GM21619 (cell line): ENCODE results near the gene KIAA1191.
"Not testable (repeated sequence)": the region's sequence is repeated elsewhere in the genome, so short reads cannot be mapped to it uniquely, and the experiment has no call there.

Source experiments
- ATAC-seq: cut with Tn5 transposase; IDR thresholded peaks from one replicate; pipeline ENCODE4 v1.9.1; 2021; ENCODE audit not compliant: unreplicated experiment

Gene KIAA1191

DNA sequence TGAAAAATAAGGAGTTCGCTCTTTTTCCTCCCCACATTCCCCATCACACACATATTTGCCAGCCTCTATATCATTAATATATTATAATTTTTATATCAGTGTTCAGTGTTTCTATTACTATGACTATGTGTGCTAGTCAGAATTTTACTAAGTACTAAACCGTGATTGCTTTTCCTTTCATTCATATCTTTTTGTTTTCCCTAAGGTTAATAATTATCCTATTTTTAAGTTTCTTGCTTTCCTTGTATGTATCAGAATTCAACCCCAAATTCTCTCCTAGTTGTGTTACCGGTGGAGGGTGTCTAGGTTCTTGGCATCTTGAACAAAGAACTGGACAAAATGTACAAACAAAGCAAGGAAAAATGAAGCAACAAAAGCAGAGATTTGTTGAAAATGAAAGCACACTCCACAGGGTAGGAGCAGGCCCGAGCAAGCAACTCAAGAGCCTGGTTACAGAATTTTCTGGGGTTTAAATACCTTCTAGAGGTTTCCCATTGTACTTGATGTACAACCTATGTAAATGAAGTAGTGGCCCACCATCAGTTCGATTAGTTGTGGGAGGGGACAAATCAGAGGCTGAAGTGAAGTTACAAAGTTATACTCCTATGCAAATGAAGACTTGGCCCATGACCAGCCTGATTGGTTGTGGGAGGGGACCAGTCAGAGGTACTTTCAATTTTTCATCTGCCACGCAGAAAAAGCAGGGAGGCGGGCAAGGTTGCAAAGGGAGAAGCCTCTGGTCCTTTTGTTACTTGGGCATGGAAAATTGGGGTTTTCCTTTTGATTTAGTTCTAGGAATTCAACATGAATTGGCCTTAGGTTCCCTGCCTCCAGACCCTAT, 43.8 kb downstream of the KIAA1191 start:
- no peak for ATAC-seq

DNA sequence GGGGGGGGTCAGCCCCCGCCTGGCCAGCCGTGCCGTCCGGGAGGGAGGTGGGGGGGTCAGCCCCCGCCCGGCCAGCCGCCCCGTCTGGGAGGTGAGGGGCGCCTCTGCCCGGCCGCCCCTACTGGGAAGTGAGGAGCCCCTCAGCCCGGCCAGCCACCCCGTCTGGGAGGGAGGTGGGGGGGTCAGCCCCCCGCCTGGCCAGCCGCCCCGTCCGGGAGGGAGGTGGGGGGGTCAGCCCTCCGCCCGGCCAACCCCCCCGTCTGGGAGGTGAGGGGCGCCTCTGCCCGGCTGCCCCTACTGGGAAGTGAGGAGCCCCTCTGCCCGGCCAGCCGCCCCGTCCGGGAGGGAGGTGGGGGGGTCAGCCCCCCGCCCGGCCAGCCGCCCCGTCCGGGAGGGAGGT, 56.2 kb downstream of the KIAA1191 start:
- not testable (repeated sequence) for ATAC-seq
